Hypothalamus (tissue), 51 donors: ENCODE data around the gene LRRC26.

Experiments used
- DNase-seq, 51 donors: peaks; one replicate each; lab custom pipeline; 2025; lab: John Stamatoyannopoulos, UW

Gene LRRC26

DNA sequence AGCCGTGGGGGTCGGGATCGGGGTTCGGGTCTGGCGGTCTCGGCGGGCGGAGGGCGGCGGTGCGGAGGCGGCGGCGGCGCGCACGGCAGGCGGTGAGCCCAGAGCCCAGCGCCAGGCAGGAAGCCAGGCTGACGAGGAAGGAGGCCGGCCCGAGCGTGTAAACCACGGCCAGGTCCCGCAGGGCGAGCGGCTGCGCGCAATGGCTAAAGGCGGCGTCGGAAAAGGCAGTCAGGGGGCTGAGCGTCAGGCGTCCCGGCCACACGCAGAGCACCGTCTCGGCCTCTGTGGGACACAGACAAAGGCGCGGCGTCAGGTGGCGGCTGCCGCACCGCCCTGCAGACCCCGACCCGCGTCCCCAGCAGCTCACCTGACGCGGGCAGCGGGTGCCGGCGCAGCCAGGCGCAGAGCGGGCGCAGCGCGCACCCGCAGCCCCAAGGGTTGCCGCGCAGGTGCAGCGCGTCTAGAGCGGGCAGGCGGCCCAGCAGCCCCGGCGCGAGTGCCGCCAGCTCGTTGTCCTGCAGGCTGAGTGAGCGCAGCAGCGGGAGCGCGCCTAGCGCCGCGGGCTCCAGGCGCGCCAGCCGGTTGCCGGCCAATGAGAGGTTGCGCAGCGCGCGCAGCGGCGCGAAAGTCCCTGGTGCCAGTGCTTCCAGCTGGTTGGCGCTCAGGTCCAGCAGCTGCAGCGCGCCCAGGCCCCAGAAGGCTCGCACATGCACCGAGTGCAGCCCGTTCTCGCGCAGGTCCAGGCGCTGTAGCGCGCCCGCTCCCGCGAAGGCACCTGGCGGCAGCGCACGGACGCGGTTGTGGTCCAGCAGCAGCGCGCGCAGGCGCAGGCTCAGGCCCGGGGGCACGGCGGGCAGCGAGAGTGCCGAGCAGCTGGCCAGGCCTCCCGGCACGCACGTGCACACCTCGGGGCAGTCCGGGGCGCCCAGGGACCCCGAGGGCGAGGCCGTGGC, 671 bp downstream of the LRRC26 start:
- DNase-seq = peak in 20 of 51 donors; percentile 5 to 56 (median 30)

GRCh38 chr9:137168573-137168903, 1.3 kb downstream of the LRRC26 start:
- DNase-seq = peak in 5 of 51 donors; percentile 15 to 56 (median 48)

- peak in 3 of 51 donors; percentile 24 to 56 (median 47) for DNase-seq
These were observed 1.9 kb downstream of the LRRC26 start for GRCh38 chr9:137167747-137168572.

- DNase-seq = peak in 2 of 51 donors; percentile 5 to 32
These were observed 2.5 kb downstream of the LRRC26 start for GRCh38 chr9:137167277-137167746.

DNA sequence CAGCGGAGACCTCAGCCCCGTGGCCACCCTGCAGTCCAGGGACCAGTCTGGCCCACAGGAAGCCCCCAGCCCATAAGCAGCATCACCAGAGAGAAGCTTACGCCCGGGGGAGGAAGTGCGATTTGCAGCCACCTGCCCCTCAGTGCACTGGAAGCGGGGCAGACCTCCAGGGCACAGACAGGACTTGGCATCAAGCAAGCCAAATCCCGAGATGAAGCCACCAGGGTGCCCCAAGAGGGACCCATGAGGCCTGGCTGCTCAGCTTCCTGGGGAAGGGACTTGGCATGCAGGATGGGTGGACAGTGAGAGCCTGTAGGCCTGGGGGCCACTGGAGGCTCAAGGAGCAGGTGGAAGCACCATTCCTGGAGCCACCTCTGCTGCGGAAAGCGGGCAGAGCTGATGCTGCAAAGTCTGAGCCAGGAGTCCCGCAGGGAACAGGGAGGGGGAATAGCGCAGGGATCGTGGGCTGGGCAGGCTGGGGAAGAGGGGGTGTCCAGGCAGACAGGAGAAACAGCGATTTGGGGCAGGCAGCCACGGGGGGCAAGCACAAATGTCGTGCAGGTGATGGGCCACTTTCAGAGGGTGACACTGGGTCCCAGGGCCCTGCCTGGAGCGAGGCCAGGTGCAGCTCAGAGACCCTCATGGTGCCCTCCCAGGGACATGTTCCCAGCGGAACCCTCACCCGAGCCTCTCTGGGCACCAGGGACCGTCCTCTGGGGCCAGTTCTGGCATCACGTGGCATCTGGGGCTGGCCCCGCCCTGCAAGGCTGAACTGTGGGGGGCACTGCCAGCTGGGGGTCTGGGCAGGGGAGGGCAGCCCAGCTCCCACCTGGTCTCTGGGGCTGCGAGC, 3.2 kb downstream of the LRRC26 start:
- peak in 1 of 51 donors; percentile 53 for DNase-seq

- no peak for DNase-seq
These were observed 4.5 kb downstream of the LRRC26 start for GRCh38 chr9:137165250-137165836.

DNA sequence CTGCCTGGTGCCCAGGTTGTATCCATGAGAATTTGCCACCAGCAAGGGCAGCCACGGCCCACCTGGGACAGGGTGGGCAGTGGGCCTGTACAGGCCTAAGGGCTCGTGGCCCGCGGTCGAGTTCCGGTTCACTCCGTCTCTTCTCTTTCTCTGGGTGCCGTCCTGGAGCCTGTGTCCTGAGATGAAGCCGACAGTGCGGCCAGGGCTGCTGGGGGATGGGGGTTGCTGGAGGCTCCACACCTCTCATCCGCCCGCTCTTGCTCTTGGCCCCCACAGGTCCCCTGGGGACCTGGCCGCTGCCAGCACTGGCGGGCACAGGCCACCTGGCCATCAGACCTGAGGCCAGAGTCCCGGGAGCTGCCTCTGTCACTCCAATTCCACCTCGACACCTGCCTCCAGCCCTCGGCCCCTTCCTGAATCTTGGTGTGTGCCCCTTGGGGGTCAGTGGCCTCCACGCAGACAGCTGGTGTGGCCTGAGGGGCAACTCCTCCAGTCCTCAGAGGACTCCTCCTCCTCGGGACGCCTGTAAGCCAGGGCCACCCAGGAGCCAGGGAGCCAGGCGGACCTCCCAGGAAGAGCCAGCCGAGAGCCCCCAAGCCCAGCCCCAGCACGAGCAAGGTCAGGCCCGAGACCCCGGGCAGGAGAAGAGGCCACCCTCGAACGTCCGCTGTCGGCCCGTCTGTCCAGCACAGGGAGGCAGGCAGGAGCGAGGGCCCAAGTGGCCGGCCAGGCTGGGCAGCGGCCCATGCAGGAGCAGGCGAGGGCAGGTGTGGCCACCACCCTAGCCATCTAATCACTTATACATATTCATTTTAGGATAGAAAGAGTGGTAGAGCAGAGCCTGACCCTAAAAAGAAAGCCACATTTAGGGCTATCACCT, 5.2 kb downstream of the LRRC26 start:
- no peak for DNase-seq

- DNase-seq = no peak
These were observed 6.0 kb downstream of the LRRC26 start for GRCh38 chr9:137163805-137164204.

DNA sequence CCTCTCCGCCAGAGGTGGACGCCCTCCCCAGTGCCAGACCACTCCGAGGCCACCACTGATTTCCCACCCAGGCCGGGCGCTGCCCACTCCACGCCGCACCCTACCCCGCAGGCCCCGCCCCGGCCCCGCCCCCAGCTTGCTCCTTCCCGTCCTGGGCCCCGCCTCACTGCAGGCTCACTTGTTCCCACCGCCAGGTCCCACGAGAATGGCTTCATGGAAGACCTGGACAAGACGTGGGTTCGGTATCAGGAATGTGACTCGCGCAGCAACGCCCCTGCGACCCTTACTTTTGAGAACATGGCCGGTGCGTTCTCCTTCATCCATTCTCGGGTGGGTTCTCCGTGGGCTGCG, 6.5 kb downstream of the LRRC26 start:
- no peak for DNase-seq

DNA sequence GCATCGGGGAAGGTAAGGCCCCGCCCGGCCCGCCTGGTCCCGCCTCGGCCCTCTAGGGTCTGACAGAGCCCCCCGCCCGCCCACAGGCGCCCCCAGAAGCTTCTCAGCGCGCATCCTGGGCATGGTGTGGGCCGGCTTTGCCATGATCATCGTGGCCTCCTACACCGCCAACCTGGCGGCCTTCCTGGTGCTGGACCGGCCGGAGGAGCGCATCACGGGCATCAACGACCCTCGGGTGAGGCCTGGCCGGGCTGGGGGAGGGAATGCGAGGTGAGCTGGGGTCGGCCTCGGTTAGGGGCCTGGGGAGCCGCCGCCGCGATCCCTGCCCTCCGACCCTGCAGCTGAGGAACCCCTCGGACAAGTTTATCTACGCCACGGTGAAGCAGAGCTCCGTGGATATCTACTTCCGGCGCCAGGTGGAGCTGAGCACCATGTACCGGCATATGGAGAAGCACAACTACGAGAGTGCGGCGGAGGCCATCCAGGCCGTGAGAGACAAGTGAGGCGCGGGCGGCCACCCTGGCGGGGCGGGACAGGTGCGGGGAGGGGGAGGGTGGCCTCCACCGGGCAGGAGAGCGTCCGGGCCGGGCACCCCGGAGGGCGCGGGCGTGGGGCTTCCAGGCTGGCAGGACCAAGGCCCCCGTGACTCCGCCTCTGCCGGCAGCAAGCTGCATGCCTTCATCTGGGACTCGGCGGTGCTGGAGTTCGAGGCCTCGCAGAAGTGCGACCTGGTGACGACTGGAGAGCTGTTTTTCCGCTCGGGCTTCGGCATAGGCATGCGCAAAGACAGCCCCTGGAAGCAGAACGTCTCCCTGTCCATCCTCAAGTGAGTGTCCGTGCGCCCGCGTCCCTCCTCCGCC, 7.1 kb downstream of the LRRC26 start:
- no peak for DNase-seq

- no peak for DNase-seq
These were observed 8.0 kb downstream of the LRRC26 start for GRCh38 chr9:137161558-137162486.

- no peak for DNase-seq
These were observed 8.9 kb downstream of the LRRC26 start for GRCh38 chr9:137160716-137161557.

DNA sequence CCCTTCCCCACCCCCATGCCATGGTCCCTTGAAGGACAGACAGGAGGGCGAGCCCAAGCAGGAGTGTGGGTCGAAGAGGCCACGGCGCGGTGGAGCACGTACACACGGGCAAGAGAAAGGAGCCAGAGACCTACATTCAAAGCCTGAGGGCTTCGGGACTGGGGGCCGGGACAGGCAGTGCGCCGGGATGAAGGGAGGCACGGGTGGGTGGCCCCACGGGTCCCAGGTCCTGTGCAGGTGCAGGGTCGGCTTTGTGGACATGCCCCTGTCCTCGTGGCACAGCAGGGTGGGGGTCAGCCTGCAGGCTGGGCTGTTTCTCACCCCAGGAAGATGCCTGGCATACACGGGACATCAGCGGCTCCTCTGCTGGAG, 9.8 kb downstream of the LRRC26 start:
- no peak for DNase-seq

GRCh38 chr9:137159105-137160053, 10.5 kb downstream of the LRRC26 start:
- no peak for DNase-seq

DNA sequence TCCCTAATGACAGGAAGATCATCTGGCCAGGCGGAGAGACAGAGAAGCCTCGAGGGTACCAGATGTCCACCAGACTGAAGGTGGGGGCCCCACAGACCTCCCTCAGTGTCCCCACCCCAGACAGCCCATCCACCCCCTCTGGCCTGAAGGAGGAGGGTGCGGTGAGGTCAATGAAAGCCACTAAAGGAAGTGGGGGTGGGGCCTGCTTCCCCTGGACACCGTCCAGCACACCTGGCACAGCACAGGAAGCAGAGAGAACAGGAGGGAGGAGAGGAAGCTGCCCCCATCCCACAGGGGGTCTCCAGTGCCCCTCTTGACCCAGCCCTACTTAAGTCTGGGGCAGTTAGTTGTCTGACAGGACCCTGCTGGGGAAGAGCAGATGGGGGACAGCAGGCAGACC, 11.2 kb downstream of the LRRC26 start:
- DNase-seq = no peak
